VCaP (cell line): Measurements from ENCODE around the gene SESN3.
A peak's percentile ranks its signal among the peaks of the same experiment; 100 is the strongest.

Experiments
- H3K27ac ChIP-seq: fragments of 450-650 bp; 2 replicates; pipeline ENCODE4 v1.5.1; 2017
- TF ChIP-seq, protein P1 (sequence below): fragments of 450-650 bp; conservative IDR thresholded peaks from 2 replicates; pipeline ENCODE4 v1.5.1; 2017; ENCODE audit warnings: mild to moderate bottlenecking, moderate library complexity

Gene SESN3

GRCh38 chr11:95156133-95156721 is 74.8 kb downstream of the SESN3 start:
- H3K27ac ChIP-seq = peak overlapping the region; percentile 29; the same call in 1 of the 2 replicates
- TF ChIP-seq, protein P1, sequence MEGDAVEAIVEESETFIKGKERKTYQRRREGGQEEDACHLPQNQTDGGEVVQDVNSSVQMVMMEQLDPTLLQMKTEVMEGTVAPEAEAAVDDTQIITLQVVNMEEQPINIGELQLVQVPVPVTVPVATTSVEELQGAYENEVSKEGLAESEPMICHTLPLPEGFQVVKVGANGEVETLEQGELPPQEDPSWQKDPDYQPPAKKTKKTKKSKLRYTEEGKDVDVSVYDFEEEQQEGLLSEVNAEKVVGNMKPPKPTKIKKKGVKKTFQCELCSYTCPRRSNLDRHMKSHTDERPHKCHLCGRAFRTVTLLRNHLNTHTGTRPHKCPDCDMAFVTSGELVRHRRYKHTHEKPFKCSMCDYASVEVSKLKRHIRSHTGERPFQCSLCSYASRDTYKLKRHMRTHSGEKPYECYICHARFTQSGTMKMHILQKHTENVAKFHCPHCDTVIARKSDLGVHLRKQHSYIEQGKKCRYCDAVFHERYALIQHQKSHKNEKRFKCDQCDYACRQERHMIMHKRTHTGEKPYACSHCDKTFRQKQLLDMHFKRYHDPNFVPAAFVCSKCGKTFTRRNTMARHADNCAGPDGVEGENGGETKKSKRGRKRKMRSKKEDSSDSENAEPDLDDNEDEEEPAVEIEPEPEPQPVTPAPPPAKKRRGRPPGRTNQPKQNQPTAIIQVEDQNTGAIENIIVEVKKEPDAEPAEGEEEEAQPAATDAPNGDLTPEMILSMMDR = no peak

- TF ChIP-seq, protein P1 = no peak
These were observed 75.6 kb downstream of the SESN3 start for GRCh38 chr11:95155385-95155784.

DNA sequence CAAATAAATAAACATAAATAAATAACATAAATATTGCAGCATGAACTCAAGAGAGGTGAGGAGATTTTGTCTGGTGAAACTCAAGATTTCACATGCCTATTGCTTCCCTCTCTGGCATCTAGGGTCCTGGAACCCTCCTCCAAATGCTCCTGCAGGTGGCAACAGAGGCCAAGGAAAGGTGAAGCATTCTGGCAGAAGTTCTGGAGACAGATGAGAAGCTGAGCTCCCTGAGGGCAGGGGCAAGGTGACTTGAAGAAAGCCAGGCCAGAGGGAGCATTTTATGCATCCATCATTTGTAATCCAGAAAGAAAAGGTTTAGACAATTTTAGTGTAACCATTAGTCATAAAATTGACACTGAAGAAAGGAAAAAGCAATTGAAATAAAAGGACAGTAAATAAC is 76.5 kb downstream of the SESN3 start:
- TF ChIP-seq, protein P1 = peak; percentile 81
- H3K27ac ChIP-seq = peak overlapping the region; percentile 99

More at GRCh38 chr11:95155385-95155784, 75.6 kb downstream of the SESN3 start:
- peak overlapping the region; percentile 99 for H3K27ac ChIP-seq

GRCh38 chr11:95153857-95154246 is 77.2 kb downstream of the SESN3 start:
- H3K27ac ChIP-seq = peak overlapping the region; percentile 99
- TF ChIP-seq, protein P1 = no peak

DNA sequence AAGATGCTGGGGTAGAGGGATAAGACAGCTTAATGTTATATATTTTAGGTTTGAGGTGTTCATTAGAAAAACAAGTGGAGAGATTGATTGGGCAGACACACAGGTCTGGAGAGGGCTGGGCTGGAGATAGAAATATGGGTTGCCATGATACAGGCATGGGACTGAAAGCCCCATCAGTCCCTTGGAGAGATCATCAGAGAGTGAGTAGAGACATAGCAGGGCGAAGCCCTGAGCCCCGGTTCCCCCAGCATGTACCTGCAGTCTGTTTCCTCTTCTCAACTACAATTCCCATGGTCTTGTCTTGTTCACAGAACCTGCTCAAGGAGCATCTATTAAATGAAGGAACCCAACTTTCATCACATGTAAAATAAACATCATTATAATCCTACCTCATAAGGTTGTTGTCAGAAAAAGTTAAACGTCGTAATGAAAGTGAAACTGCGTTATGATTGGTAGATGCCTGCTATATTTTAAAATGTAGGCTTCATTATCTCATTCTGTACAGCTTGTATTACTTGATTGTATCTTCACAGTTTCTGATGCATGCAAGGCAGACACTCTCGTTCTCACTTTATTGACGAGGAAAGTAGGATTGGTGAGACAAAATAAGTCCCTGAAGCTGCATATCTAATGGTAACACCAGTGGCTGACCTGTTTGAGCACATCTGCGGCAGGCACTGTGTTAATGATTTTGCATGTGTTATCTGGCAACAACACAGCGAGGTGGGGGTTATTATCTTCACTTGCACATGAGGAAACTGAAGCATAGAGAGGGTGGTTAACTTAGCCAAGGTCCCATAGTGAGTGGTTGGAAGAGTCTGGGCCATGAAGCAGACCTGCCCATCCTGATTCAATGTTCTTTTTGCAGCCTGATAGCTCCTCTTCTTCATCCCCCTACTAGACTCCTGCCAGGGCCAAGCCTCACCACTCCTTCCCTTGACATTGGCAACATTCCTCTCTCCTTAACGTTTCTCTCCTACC is 77.8 kb downstream of the SESN3 start:
- TF ChIP-seq, protein P1 = no peak

GRCh38 chr11:95150956-95151684 is 79.9 kb downstream of the SESN3 start:
- H3K27ac ChIP-seq = peak overlapping the region; percentile 99
- TF ChIP-seq, protein P1 = no peak

More for the DNA sequence above, 77.8 kb downstream of the SESN3 start:
- H3K27ac ChIP-seq = peak overlapping the region; percentile 99
